HL-60 (cell line): ENCODE results near the gene PCDHGA3.
"Not testable (repeated sequence)": the region's sequence is repeated elsewhere in the genome, so short reads cannot be mapped to it uniquely, and the experiment has no call there.

Experiments used
- DNase-seq, 2 experiments: peaks; one replicate each; pipeline ENCODE4 v3.0.0-alpha.2; 2010 to 2020; ENCODE audit warnings: low read depth in 1 of 2, low spot score in 1 of 2
- H3K27ac ChIP-seq: fragments of 250-450 bp; sonication (Bioruptor Pico); replicated peaks from 2 replicates; pipeline ENCODE4 v1.5.1; 2020; ENCODE audit warnings: mild to moderate bottlenecking, moderate library complexity
- H3K27me3 ChIP-seq: fragments of 250-450 bp; sonication (Bioruptor Pico); 2 replicates; pipeline ENCODE4 v1.5.1; 2021; ENCODE audit warnings: mild to moderate bottlenecking, moderate library complexity; ENCODE audit not compliant: insufficient read depth, poor library complexity, severe bottlenecking
- H3K4me3 ChIP-seq: replicated peaks from 2 replicates; pipeline ENCODE4 v1.5.1; 2011; ENCODE audit warnings: mild to moderate bottlenecking, control low read depth, low read length; ENCODE audit not compliant: insufficient read depth
- GABPA ChIP-seq: IDR thresholded peaks from 2 replicates; pipeline ENCODE4 v1.6.1; 2012; ENCODE audit warnings: low read depth
- POLR2AphosphoS5 ChIP-seq: IDR thresholded peaks from 2 replicates; pipeline ENCODE4 v1.6.1; 2012; ENCODE audit warnings: low read depth
- SPI1 ChIP-seq: IDR thresholded peaks from 2 replicates; pipeline ENCODE4 v1.6.1; 2012; ENCODE audit warnings: low read depth, mild to moderate bottlenecking, borderline replicate concordance
- TF ChIP-seq, protein P1 (sequence below): IDR thresholded peaks from 2 replicates; pipeline ENCODE4 v1.6.1; 2012; ENCODE audit warnings: low read depth; ENCODE audit not compliant: insufficient replicate concordance
- TF ChIP-seq, protein P2 (sequence below): IDR thresholded peaks from one replicate; pipeline ENCODE4 v1.5.1; 2011; ENCODE audit warnings: low read length, control low read depth, inconsistent platforms; ENCODE audit not compliant: insufficient read depth

Gene PCDHGA3

DNA sequence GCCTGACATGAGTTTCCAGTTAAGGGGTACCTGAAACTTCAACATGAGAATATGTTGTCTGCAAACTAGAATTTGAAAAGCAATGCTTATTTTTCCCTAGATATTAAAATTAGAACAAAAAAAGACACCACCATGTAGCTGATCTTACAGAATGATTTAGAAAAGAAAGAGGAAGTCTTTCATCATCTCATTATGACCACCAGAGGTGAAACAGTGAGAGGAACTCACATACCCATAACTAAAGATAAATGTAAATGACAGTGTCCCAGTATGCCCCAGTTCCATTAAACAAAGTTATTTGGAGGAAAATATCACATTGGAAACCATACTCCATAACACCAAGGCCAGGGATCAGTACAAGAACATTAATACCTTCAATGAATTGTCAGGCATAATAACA, 29.9 kb upstream of the PCDHGA3 start:
- H3K4me3 ChIP-seq: no peak overlapping the region
- DNase-seq: no peak
- no peaks in the 10 kb centered on the region for H3K27me3 ChIP-seq
- no peak for TF ChIP-seq GABPA
- TF ChIP-seq SPI1: peak; percentile 85
- H3K27ac ChIP-seq: no peak overlapping the region

DNA sequence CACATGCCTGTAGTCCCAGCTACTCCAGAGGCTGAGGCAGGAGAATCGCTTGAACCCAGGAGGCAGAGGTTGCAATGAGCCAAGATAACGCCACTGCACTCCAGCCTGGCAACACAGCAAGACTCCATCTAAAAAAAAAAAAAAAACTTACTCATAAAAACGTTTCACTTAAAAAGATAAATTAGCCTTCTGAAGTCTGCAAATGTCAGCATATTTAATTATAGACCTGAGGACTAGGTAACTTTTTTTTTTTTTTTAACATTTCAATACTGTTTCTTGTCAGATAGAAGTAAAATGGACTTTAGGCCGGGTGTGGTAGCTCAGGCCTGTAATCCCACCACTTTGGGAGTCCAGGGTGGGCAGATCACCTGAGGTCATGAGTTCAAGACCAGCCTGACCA, 26.7 kb upstream of the PCDHGA3 start:
- not testable (repeated sequence) for H3K27ac ChIP-seq, H3K4me3 ChIP-seq, H3K27me3 ChIP-seq, DNase-seq

- no peak for DNase-seq
- Histone ChIP-seq H3K4me3 (no peak overlapping the region), H3K27ac (no peak overlapping the region), H3K27me3 (no peaks in the 10 kb centered on the region)
- TF ChIP-seq SPI1 (no peak), GABPA (no peak), POLR2AphosphoS5 (no peak)
- TF ChIP-seq, protein P1, sequence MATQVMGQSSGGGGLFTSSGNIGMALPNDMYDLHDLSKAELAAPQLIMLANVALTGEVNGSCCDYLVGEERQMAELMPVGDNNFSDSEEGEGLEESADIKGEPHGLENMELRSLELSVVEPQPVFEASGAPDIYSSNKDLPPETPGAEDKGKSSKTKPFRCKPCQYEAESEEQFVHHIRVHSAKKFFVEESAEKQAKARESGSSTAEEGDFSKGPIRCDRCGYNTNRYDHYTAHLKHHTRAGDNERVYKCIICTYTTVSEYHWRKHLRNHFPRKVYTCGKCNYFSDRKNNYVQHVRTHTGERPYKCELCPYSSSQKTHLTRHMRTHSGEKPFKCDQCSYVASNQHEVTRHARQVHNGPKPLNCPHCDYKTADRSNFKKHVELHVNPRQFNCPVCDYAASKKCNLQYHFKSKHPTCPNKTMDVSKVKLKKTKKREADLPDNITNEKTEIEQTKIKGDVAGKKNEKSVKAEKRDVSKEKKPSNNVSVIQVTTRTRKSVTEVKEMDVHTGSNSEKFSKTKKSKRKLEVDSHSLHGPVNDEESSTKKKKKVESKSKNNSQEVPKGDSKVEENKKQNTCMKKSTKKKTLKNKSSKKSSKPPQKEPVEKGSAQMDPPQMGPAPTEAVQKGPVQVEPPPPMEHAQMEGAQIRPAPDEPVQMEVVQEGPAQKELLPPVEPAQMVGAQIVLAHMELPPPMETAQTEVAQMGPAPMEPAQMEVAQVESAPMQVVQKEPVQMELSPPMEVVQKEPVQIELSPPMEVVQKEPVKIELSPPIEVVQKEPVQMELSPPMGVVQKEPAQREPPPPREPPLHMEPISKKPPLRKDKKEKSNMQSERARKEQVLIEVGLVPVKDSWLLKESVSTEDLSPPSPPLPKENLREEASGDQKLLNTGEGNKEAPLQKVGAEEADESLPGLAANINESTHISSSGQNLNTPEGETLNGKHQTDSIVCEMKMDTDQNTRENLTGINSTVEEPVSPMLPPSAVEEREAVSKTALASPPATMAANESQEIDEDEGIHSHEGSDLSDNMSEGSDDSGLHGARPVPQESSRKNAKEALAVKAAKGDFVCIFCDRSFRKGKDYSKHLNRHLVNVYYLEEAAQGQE: no peak
- TF ChIP-seq, protein P2, sequence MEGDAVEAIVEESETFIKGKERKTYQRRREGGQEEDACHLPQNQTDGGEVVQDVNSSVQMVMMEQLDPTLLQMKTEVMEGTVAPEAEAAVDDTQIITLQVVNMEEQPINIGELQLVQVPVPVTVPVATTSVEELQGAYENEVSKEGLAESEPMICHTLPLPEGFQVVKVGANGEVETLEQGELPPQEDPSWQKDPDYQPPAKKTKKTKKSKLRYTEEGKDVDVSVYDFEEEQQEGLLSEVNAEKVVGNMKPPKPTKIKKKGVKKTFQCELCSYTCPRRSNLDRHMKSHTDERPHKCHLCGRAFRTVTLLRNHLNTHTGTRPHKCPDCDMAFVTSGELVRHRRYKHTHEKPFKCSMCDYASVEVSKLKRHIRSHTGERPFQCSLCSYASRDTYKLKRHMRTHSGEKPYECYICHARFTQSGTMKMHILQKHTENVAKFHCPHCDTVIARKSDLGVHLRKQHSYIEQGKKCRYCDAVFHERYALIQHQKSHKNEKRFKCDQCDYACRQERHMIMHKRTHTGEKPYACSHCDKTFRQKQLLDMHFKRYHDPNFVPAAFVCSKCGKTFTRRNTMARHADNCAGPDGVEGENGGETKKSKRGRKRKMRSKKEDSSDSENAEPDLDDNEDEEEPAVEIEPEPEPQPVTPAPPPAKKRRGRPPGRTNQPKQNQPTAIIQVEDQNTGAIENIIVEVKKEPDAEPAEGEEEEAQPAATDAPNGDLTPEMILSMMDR: no peak
Measured at GRCh38 chr5:141319202-141319601, 24.4 kb upstream of the PCDHGA3 start.

DNA sequence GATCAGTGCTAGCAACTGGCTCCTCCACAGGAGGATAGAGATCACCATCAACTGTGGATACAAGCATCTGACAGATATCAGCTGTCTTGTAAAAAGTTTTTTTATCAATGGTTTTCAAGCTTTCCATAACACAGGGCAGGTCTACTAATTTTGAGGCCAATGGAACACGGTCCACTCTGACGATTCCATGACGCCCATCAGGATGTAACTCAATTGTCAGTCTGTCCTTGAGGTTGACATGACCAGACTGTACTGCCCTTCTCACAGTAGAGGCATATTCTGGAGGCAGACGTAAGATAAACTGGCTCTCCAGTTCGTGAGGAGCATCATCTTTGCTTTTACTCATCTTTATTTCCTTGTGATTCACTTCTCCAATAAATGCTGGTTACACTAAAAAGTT, 23.9 kb upstream of the PCDHGA3 start:
- TF ChIP-seq POLR2AphosphoS5 (no peak), GABPA (no peak), SPI1 (no peak)
- TF ChIP-seq, protein P1: no peak
- TF ChIP-seq, protein P2: no peak
- DNase-seq: no peak
- Histone ChIP-seq H3K27me3 (no peaks in the 10 kb centered on the region), H3K4me3 (peak overlapping the region; percentile 47), H3K27ac (peak overlapping the region; percentile 84; the same call in 1 of the 2 replicates)
